HL-60 (cell line): Measurements from ENCODE around the gene LIN9.

ENCODE experiments used
- DNase-seq, 2 experiments: peaks; one replicate each; pipeline ENCODE4 v3.0.0-alpha.2; 2010 to 2020; ENCODE audit warnings: low read depth in 1 of 2, low spot score in 1 of 2
- H3K27ac ChIP-seq: fragments of 250-450 bp; sonication (Bioruptor Pico); replicated peaks from 2 replicates; pipeline ENCODE4 v1.5.1; 2020; ENCODE audit warnings: mild to moderate bottlenecking, moderate library complexity
- H3K27me3 ChIP-seq: fragments of 250-450 bp; sonication (Bioruptor Pico); 2 replicates; pipeline ENCODE4 v1.5.1; 2021; ENCODE audit warnings: mild to moderate bottlenecking, moderate library complexity; ENCODE audit not compliant: insufficient read depth, poor library complexity, severe bottlenecking
- H3K4me3 ChIP-seq: replicated peaks from 2 replicates; pipeline ENCODE4 v1.5.1; 2011; ENCODE audit warnings: mild to moderate bottlenecking, control low read depth, low read length; ENCODE audit not compliant: insufficient read depth
- CTCF ChIP-seq: IDR thresholded peaks from one replicate; pipeline ENCODE4 v1.5.1; 2011; ENCODE audit warnings: low read length, control low read depth, inconsistent platforms; ENCODE audit not compliant: insufficient read depth
- GABPA ChIP-seq: IDR thresholded peaks from 2 replicates; pipeline ENCODE4 v1.6.1; 2012; ENCODE audit warnings: low read depth
- POLR2AphosphoS5 ChIP-seq: IDR thresholded peaks from 2 replicates; pipeline ENCODE4 v1.6.1; 2012; ENCODE audit warnings: low read depth
- SPI1 ChIP-seq: IDR thresholded peaks from 2 replicates; pipeline ENCODE4 v1.6.1; 2012; ENCODE audit warnings: low read depth, mild to moderate bottlenecking, borderline replicate concordance
- TF ChIP-seq, protein P1 (sequence below): IDR thresholded peaks from 2 replicates; pipeline ENCODE4 v1.6.1; 2012; ENCODE audit warnings: low read depth; ENCODE audit not compliant: insufficient replicate concordance

The LIN9 gene

DNA sequence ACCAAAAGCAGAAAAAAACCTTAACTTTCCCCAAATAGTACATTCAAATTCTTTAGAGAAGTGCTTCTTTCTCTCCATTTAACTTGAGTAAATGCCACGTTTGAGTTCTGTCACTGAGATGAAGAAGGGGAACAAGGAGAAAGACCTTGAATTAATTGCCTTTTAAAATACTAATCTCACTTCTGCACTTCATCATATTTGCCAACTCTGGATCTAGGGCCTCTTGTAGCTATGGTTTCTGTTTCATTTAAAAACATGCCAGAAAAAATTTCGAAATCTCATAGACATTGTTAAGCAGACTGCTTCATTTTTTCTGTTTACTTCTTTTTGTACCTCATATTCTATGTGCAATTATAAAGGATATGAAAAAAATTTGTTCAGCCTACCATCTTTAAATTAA lies 60.9 kb downstream of the LIN9 start:
- Histone ChIP-seq H3K27me3 (no peaks in the 10 kb centered on the region), H3K4me3 (no peak overlapping the region), H3K27ac (no peak overlapping the region)
- TF ChIP-seq, protein P1, sequence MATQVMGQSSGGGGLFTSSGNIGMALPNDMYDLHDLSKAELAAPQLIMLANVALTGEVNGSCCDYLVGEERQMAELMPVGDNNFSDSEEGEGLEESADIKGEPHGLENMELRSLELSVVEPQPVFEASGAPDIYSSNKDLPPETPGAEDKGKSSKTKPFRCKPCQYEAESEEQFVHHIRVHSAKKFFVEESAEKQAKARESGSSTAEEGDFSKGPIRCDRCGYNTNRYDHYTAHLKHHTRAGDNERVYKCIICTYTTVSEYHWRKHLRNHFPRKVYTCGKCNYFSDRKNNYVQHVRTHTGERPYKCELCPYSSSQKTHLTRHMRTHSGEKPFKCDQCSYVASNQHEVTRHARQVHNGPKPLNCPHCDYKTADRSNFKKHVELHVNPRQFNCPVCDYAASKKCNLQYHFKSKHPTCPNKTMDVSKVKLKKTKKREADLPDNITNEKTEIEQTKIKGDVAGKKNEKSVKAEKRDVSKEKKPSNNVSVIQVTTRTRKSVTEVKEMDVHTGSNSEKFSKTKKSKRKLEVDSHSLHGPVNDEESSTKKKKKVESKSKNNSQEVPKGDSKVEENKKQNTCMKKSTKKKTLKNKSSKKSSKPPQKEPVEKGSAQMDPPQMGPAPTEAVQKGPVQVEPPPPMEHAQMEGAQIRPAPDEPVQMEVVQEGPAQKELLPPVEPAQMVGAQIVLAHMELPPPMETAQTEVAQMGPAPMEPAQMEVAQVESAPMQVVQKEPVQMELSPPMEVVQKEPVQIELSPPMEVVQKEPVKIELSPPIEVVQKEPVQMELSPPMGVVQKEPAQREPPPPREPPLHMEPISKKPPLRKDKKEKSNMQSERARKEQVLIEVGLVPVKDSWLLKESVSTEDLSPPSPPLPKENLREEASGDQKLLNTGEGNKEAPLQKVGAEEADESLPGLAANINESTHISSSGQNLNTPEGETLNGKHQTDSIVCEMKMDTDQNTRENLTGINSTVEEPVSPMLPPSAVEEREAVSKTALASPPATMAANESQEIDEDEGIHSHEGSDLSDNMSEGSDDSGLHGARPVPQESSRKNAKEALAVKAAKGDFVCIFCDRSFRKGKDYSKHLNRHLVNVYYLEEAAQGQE: no peak
- no peak for TF ChIP-seq SPI1
- TF ChIP-seq CTCF: no peak
- TF ChIP-seq GABPA: no peak
- no peak for TF ChIP-seq POLR2AphosphoS5
- DNase-seq: no peak

- Histone ChIP-seq H3K27me3 (no peaks in the 10 kb centered on the region), H3K27ac (no peak overlapping the region), H3K4me3 (no peak overlapping the region)
- no peak for DNase-seq
- TF ChIP-seq CTCF: no peak
- no peak for TF ChIP-seq SPI1
- TF ChIP-seq, protein P1: no peak
- no peak for TF ChIP-seq GABPA
- TF ChIP-seq POLR2AphosphoS5: no peak
Observed at GRCh38 chr1:226239421-226239820, 69.5 kb downstream of the LIN9 start.

DNA sequence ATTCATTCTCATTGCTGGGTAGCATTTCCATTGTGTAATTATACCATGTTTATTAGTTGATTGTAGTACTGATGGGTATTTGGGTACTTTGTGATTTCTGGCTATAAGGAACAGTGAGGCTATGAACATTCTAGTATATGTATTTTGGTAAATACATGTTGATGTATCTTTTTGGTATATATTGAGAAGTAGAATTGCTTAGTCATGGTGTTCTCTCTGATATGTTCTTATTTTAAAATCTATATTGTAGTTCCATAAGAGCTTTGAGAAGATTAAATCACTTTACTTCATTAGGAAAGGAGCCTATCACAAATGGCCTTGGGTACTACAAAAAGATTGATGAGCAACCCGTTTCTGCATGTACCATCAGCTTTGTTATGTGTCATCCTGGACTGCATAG lies 72.1 kb downstream of the LIN9 start:
- H3K27me3 ChIP-seq: no peaks in the 10 kb centered on the region
- H3K4me3 ChIP-seq: no peak overlapping the region
- TF ChIP-seq CTCF (no peak), SPI1 (no peak), GABPA (no peak), POLR2AphosphoS5 (no peak)
- TF ChIP-seq, protein P1: no peak
- DNase-seq: no peak
- H3K27ac ChIP-seq: no peak overlapping the region
